ENCODE results near the gene ANK2.

The ANK2 gene

GRCh38 chr4:113290666-113291065 is 241.2 kb downstream of the ANK2 start:
- ATAC-seq (no peak), DNase-seq (no peak)

- no peak for DNase-seq
- ATAC-seq: no peak
These were observed 243.1 kb downstream of the ANK2 start for GRCh38 chr4:113292371-113293042.

- DNase-seq (no peak), ATAC-seq (peak; percentile 40)
These were observed 243.6 kb downstream of the ANK2 start for GRCh38 chr4:113293043-113293560.

- DNase-seq: no peak
- ATAC-seq: no peak
These were observed 244.2 kb downstream of the ANK2 start for GRCh38 chr4:113293674-113294073.

GRCh38 chr4:113294908-113295307 is 245.5 kb downstream of the ANK2 start:
- DNase-seq: no peak
- no peak for ATAC-seq

- ATAC-seq (peak; percentile 86), DNase-seq (no peak)
These were observed 251.0 kb downstream of the ANK2 start for GRCh38 chr4:113300471-113300928.

- ATAC-seq (no peak), DNase-seq (no peak)
These were observed 252.6 kb downstream of the ANK2 start for GRCh38 chr4:113302051-113302450.

GRCh38 chr4:113303315-113303714 is 253.9 kb downstream of the ANK2 start:
- no peak for DNase-seq
- ATAC-seq: no peak

GRCh38 chr4:113311047-113311446 is 261.6 kb downstream of the ANK2 start:
- no peak for DNase-seq
- ATAC-seq: no peak

GRCh38 chr4:113312529-113312928 is 263.1 kb downstream of the ANK2 start:
- no peak for DNase-seq
- ATAC-seq: no peak

GRCh38 chr4:113314426-113314825 is 265.0 kb downstream of the ANK2 start:
- DNase-seq (no peak), ATAC-seq (no peak)

- ATAC-seq: peak; percentile 68
These were observed 267.4 kb downstream of the ANK2 start for GRCh38 chr4:113316879-113317278.

GRCh38 chr4:113317523-113317922 is 268.1 kb downstream of the ANK2 start:
- DNase-seq (no peak), ATAC-seq (no peak)

More at GRCh38 chr4:113316879-113317278, 267.4 kb downstream of the ANK2 start:
- DNase-seq: no peak

GRCh38 chr4:113322736-113323135 is 273.3 kb downstream of the ANK2 start:
- ATAC-seq: no peak
- DNase-seq: no peak

- ATAC-seq (no peak), DNase-seq (peak; percentile 9)
These were observed 276.6 kb downstream of the ANK2 start for GRCh38 chr4:113325876-113326615.

GRCh38 chr4:113327494-113327893 is 278.0 kb downstream of the ANK2 start:
- DNase-seq: no peak
- ATAC-seq: no peak

- peak; percentile 14 for DNase-seq
These were observed 279.1 kb downstream of the ANK2 start for GRCh38 chr4:113328514-113328913.

GRCh38 chr4:113330200-113330599 is 280.7 kb downstream of the ANK2 start:
- no peak for DNase-seq
- no peak for ATAC-seq

More at GRCh38 chr4:113328514-113328913, 279.1 kb downstream of the ANK2 start:
- ATAC-seq: no peak

GRCh38 chr4:113331811-113332210 is 282.4 kb downstream of the ANK2 start:
- no peak for ATAC-seq
- no peak for DNase-seq

GRCh38 chr4:113332701-113333100 is 283.2 kb downstream of the ANK2 start:
- DNase-seq (no peak), ATAC-seq (no peak)

- no peak for ATAC-seq
These were observed 286.3 kb downstream of the ANK2 start for GRCh38 chr4:113335746-113336145.

GRCh38 chr4:113336556-113336955 is 287.1 kb downstream of the ANK2 start:
- ATAC-seq: no peak
- no peak for DNase-seq

More at GRCh38 chr4:113335746-113336145, 286.3 kb downstream of the ANK2 start:
- DNase-seq: no peak

GRCh38 chr4:113339430-113339813 is 290.0 kb downstream of the ANK2 start:
- DNase-seq: no peak
- no peak for ATAC-seq

Data from stimulated activated naive CD8-positive, alpha-beta T cell treated with anti-CD3 and anti-CD28 coated beads, Interleukin-15, Interleukin-2, amounts not matched to agents 100 U/mL and 50 U/mL, for 24 hours (primary cell).